HG03060 (cell line): ENCODE results near the gene DPY19L2.
"Not testable (repeated sequence)": the region's sequence is repeated elsewhere in the genome, so short reads cannot be mapped to it uniquely, and the experiment has no call there.

Source experiments
- ATAC-seq: cut with Tn5 transposase; IDR thresholded peaks from one replicate; pipeline ENCODE4 v1.9.1; 2021; ENCODE audit warnings: low read depth, moderate number of reproducible peaks; ENCODE audit not compliant: unreplicated experiment

DPY19L2 gene

DNA sequence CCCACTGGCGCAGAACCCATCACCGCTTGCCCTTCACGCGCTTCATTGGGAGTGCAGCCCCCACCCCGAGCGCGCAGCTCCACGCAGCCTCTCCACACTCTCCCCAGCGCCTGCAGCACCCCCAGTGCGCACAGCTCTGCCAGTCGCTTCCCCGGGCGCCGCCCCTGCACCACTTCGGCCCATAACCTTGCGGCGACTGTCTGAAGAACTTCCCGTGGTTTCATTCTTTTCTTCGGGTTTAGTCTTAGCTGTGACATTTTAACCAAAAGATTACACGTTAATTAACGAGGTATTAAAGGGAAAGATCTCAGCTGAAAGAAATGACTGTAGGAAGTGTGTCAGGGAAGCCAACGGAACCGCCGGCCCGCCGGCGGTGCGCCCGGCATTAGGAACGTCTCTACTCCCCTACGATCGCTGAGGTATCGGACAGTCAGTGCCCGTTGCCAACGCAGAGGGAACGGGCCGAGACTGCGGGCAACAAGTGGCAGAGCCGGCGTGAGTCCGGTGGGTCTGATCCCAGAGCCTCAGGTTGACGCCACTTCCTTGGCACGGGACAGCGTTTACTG, 590 bp upstream of the DPY19L2 start:
- not testable (repeated sequence) for ATAC-seq

DNA sequence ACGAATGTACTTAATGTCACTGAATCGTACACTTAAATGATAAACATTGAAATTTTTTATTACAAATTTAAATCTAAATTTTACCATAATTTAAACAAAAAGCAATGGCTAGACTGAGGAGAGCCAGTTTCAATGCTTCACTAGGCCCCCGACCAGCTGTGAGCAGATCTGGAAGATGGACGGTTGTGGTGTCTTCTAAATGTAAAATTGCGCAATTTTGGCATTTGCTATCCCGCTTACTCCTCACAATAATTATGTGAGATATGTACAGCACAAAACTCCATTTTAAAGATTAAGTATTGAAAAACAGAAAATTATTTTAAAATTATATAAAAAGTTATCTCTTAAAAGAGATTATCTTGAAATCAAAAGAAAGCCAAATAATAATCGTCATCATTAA, 5.3 kb downstream of the DPY19L2 start:
- ATAC-seq, result not testable (repeated sequence)

DNA sequence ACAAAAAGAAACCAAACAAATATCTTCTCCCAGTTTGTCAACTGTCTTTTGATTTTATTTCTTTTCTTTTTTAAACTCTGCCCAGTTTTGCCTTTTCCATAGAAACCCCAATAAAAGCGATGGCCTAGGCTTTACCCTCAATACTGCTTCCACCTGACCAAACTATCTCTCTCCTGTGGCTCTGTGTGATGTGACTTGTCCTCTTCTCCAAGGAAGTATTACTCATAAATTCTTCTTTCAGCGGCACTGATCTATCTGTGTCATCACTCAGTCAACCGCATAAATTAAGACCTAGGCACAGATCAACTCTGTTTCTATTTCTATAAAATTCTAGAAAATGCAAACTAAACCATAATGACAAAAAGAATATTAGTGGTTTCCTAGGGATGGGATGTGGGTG, 9.8 kb downstream of the DPY19L2 start:
- not testable (repeated sequence) for ATAC-seq

DNA sequence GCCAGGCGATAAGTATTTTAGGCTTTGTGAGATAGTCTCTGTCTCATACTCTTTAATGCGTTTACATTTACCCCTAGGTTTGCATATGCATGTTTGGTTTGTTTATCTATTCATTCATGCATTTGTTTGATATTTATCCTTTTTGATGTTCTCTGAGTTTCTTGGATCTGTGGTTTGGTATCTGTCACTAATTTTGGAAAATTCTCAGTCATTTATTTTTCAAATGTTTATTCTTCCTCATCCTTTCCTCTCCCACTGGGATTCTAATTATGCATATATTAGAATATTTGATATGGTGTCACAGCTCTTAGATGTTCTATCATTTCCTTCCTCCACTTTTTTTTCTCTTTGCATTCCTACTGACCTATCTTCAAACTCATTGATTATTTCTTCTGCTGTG, 11.9 kb downstream of the DPY19L2 start:
- not testable (repeated sequence) for ATAC-seq

DNA sequence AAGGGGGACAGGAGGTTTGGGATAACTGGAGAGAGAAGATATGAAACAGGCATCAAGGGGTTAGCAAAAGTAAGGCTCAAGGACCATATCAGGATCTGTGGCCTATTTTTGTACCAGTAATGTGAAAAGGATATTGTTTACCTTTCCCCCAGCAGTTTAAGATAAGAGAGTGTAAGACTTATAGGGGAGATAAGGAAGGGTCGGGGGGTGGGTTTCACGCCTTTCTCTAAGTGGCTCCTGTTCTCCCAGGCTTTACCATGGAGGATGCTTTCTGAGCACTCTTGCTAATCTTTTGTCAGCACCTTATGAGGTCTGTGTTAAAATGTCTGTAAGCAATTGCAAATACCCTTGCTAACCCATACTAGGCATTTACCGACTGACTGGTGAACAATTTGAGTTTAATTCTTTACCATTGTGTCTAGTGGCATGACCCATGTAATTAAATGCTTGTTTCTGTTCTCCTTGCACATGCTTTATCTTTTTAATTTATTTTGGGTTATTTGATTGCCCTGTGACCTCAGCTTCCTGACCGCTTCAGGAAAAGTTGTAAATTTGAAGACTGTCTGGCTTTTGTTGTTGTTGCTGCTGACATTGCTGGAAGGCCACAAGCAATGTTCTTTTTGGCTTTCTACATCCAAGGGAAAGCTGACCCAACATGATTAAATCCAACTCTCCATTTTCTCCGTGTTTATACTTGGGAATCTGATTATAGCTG, 12.6 kb downstream of the DPY19L2 start:
- not testable (repeated sequence) for ATAC-seq

DNA sequence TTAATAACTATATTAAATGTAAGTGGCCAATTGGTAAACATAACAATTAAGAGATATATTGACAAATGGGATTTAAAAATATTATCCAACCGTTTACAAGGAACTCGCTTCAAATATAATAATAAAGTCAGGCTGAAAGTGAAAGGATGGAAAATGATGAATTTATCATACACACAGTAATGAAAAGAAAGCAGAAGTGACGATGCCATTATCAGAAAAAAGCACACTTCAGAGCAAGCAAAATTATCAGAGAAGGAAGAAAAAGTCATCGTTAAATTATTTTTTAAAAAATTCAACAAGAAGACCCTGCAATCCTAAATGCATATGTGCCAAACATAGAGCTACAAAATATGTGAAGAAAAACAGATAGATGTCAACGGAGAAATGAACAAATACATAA, 13.8 kb downstream of the DPY19L2 start:
- ATAC-seq, result not testable (repeated sequence)

DNA sequence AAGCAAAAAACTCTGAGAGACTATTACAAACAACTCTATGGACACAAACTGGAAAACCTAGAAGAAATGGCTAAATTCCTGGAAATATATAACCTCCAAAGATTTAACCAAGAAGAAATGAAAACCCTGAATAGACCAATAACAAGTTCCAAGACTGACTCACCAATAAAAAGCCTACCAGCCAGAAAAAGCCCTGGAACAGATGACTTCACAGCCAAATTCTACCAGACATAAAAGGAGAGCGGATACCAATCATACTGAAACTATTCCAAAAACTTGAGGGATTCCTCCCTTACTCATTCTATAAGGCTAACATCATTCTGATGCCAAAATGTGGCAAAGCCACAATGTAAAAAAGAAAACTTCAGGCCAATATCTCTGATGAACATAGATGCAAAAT, 18.8 kb downstream of the DPY19L2 start:
- not testable (repeated sequence) for ATAC-seq

DNA sequence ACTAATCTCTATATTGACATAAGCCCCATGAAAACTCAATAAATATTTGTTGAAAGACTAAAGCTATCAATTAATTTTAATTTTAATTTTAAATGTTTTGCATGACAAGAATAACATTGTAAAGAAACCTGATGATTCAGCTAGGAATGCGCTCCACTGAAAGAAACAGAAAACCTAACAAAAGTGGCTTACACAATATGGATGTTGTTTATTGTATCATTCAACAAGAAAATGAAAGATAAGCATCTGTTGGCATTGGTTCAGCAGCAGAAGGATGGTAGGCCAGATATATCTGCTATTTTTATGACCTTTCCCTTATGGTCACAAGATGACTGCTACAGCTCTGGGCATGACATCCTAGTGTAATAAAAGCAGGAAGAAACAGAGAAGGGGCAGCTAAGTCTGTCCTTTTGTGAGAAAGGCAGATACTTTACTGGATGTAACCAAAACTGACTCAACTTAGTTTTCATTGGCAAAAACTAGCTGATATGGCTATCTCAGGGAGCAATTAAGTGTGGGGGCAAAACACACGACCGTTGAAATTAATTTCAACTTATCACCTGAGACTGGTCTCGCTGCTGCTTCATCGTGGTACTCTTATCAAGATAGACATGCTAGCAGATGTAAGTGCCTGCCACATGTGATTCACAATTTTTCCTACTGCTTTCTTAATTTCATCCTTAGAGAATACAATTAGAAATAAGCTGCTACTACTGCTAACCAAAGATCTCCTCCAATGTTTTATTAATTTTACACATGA, 24.7 kb downstream of the DPY19L2 start:
- ATAC-seq, result not testable (repeated sequence)

DNA sequence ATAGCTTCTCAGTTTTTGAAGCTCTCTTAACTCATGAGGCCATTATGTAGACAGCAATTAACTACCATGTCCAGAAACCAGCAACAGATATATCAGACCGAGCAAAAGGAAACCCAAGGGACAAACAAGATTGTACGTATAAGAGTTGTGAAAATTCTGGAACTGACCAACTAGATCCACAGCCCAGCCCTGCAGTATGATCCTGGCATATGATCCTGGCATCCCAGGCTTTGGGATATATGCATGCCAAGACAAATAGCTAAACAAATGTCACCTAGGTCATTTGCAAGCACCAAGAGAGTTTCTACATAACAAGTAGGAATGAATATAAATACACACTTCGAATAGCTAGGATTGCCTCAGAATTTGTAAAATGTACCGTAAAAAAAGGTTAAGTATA, 44.0 kb downstream of the DPY19L2 start:
- not testable (repeated sequence) for ATAC-seq

DNA sequence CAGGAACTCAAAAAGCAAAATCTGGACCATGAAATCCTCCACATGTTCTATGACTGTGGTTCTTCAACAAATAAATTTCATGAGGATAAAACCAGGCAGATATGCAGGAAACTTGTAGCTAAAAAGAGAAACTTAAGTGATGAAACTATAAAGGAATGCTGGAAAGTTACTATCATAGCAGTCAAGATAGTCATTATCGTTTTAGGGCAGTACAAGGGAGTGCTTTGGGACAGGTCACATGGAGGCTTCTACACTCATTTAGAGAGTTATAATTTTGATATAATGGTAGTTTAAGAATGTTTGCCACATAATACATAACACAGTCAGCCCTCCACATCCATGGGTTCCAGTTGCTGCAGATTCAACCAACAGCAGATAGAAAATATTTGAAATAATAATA, 52.7 kb downstream of the DPY19L2 start:
- not testable (repeated sequence) for ATAC-seq

DNA sequence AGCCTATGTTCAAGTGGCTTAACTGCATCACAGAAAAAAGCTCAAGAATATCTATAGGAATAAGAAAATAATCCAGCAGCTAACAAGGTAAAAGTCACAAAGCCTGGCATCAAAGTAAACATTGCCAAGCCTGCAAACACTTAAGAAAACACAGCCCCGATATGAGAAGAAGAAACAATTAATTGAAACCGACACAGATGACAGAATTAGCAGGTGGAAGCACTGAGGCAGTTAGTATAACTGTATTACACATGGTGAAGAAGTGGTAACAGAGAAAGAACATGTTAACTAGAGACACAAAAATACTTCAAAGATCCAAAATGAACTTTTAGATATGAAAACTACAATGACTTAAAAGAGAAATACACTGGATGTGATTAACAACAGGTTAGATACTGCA, 57.0 kb downstream of the DPY19L2 start:
- ATAC-seq, result not testable (repeated sequence)

DNA sequence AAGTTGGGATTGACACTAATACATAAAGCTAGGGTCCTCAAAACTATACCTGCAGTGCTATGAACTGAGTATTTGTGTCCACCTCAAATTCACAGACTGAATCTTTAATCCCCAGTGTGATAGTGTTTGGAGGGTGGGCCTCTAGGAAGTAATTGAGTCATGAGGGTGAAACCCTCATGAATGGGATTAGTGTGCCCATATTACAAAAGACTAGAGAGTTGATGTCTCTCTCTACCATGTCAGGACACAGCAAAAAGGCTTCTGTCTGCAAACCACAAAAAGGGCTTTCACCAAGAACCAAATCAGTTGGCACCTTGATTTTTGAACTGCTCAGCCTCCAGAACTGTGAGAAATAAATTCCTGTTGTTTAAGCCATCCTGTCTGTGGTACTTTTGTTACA, 59.0 kb downstream of the DPY19L2 start:
- ATAC-seq, result not testable (repeated sequence)

DNA sequence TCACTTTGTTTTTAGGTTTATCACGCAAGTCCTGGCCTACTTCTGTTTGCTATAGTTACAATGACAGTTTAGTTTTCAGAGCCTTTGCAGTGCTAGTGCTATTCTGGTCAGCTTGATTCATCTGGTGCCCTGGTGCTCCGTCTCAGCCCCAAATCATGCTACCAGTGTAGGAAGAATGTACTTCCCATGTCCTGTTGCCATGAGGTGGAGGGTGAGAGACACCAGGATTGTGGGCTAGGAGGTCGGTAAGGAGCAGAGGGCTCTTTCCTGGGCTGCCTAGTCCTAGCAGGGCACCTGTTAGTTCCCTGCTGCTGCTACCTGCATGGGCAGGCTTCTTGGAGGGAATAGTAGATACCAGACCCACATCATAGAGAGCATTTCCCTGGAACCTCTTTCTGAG, 63.3 kb downstream of the DPY19L2 start:
- ATAC-seq, result not testable (repeated sequence)

DNA sequence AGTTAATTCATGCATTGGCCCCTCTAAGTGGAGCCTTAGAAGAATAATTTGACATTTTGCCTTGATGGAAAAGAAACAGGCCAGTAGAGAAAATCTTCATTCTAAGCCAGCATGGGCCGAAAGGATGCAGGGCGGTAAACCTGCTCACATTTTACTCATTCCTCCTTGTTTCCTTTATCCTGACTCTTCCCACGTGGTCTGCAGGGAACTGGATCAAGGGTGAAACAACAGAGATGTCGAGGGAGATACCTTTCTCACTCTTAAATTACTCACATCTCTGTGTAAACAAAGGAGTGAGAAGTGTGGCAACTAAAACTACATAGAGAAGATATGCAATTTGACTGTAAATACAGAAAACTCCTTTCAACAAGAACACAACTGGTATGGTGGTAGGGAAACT, 73.5 kb downstream of the DPY19L2 start:
- not testable (repeated sequence) for ATAC-seq

DNA sequence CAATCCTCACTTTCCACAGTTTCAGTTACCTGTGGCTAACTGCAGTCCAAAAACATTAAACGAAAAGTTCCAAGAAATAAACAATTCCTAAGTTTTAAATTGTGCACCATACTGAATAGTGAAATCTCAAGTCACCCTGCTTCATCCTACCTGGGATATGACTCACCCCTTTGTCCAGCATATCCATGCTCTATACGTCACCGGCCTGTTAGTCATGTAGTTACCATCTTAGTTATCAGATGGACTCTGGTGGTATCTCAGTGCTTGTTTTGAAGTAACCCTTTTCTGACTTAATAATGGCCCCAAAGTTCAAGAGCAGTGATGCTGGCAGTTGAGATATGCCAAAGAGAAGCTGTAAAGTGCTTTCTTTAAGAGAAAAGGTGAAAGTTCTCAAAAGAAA, 83.9 kb downstream of the DPY19L2 start:
- ATAC-seq, result not testable (repeated sequence)

DNA sequence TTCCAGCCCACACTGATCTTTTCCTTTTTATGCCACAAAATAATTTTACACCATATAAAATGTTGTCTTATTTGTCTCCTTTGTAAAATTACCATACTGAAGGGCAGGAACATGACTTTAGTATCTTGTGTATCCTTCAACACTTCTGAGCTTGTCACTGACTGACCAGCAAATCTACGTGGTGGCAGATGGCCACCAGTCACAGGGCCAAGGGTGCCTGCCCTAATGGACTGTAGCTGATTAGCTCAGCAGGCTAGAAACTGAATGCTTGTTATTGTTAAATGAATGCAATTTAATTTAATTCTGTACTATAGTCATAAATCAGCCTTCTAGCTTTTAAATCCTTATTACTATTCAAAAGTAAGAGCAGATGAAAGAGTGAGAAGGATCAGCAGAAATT, 85.0 kb downstream of the DPY19L2 start:
- not testable (repeated sequence) for ATAC-seq

DNA sequence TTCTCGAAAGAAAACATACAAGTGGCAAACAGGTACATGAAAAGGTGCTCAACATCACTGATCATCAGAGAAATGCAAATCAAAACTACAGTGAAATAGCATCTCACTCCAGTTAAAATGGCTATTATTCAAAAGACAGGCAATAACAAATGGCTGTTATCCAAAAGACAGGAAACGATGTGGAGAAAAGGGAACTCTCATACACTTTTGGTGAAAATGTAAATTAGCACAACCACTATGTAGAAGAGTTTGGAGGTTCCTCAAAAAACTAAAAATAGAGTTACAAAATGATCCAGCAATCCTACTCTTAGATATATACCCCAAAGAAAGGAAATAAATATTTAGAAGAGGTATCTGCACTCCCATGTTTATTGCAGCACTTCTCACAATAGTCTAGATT, 90.7 kb downstream of the DPY19L2 start:
- not testable (repeated sequence) for ATAC-seq

DNA sequence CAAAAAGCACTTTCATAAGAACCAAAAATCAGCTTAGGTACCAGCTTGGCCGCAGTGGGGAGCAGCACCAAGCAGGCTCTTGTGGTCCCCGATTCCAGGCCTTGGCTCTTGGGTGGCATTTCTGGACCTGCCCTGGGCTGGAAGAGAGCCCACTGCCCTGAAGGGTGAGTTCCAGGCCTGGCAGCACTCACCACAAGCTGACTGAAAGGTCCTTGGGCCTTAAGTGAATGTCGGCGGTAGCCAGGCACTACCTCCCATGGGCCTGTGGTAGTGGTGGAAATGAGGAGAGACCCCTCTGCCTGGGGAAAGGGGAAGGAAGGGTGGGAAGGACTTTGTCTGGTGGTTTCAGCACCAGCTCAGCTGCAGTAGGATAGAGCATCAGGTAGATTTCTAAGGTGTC, 96.3 kb downstream of the DPY19L2 start:
- not testable (repeated sequence) for ATAC-seq

DNA sequence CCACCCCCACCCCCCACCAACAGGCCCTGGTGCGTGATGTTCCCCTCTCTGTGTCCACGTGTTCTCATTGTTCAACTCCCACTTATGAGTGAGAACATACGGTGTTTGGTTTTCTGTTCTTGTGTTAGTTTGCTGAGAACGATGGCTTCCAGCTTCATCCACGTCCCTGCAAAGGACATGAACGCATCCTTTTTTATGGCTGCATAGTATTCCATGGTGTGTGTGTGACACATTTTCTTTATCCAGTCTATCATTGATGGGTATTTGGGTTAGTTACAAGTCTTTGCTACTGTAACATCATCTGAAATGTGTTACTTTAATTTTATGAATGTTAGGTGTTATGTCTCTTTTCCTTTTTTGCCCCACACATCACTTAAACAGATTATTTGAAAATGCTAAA, 109.8 kb downstream of the DPY19L2 start:
- not testable (repeated sequence) for ATAC-seq

DNA sequence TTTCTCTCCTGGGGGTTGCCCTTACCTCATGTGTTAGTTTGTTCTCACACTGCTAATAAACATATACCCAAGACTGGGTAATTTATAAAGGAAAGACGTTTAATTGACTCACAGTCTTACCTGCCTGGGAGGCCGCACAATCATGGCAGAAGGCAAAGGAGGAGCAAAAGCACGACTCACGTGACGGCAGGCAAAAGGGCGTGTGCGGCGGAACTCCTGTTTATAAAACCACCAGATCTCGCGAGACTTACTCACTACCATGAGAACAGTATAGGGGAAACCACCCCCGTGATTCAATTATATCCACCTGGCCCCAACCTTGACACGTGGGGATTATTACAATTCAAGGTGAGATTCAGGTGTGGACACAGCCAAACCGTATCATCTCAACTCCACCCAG, 116.9 kb downstream of the DPY19L2 start:
- ATAC-seq, result not testable (repeated sequence)

DNA sequence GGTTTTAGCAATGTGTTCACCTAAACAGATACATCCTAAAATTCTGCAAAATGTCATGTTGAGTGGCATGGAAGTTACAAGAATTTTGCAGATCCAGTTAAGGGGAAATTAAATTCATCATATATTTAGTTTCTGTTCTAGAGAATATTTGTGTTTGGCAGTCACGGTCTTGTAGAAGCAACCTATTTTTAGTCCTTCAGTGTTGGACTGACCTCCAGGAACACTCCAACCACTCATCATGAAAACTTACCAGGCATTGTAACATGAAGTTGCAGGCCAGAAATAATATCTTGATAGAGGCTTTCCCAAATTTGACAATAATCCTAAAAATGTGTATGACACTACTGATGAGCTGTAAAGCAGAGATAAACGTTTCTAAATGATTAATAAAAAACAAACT, 119.3 kb downstream of the DPY19L2 start:
- ATAC-seq, result not testable (repeated sequence)
